ENCODE results near the gene SEMA7A. TPM values are rescaled to one million over a fixed set of nuclear protein-coding genes. Genes with fewer than 3 reads are reported as not detected.

Gene SEMA7A
- total and polyA plus RNA-seq, 9 of the 15 experiments (the other 6 are each of a cell fraction or from before 2014, with no cell fraction given) = 0.04 to 8.2 (median 5.4) TPM; not detected in 1

GRCh38 chr15:74428970-74429780 lies 4.6 kb downstream of the SEMA7A start:
- WGBS (ENCODE audit: insufficient coverage, low coverage, missing lambda C conversion rate) = 80% methylated on average over 13 of the region's 14 CpGs
- FAIRE-seq (no peak), ATAC-seq (no peak)

More at GRCh38 chr15:74428970-74429780, 4.6 kb downstream of the SEMA7A start:
- H3K27me3 ChIP-seq (ENCODE audit: control insufficient read depth in 2 of 2, insufficient read depth in 2 of 2, low read length in 2 of 2) = no peaks in the 10 kb centered on the region
- H3K36me3 ChIP-seq (ENCODE audit: control insufficient read depth, insufficient read depth, low read length) = peaks cover 42% of the 10 kb centered on the region
- intact Hi-C loops (cut with micrococcal nuclease) (no loop called here), in situ Hi-C loops (cut with MboI) (no loop called here)
- H3K79me2 ChIP-seq (ENCODE audit: control insufficient read depth, insufficient read depth, low read length) = peaks cover 97% of the 10 kb centered on the region
- no peaks in the 10 kb centered on the region for H3K9me1 ChIP-seq (ENCODE audit: control insufficient read depth, insufficient read depth, low read length)
- TF ChIP-seq, protein P1, sequence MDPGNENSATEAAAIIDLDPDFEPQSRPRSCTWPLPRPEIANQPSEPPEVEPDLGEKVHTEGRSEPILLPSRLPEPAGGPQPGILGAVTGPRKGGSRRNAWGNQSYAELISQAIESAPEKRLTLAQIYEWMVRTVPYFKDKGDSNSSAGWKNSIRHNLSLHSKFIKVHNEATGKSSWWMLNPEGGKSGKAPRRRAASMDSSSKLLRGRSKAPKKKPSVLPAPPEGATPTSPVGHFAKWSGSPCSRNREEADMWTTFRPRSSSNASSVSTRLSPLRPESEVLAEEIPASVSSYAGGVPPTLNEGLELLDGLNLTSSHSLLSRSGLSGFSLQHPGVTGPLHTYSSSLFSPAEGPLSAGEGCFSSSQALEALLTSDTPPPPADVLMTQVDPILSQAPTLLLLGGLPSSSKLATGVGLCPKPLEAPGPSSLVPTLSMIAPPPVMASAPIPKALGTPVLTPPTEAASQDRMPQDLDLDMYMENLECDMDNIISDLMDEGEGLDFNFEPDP (CRISPR knock-in tag; IDR thresholded peaks at IDR 0.05) = no peak
- peak; percentile 43; the same call in 1 of the 2 replicates for TF ChIP-seq SPI1 (IDR thresholded peaks at IDR 0.05; ENCODE audit: borderline replicate concordance, low read depth, low read length)
- no peak overlapping the region for H3K4me3 ChIP-seq
- no peak overlapping the region for H2AFZ ChIP-seq (ENCODE audit: low read depth, low read length)
- H3K9ac ChIP-seq (ENCODE audit: insufficient read depth in 1 of 2, low read depth in 2 of 2, low read length in 2 of 2) = peak overlapping the region; percentile 16 to 86; a peak in 2 of 4 replicates
- no peak for DNase-seq (ENCODE audit: extremely low read depth in 1 of 4, low spot score in 3 of 4)
- ChIA-PET CTCF (ENCODE audit: low intra/inter-chr PET ratio) (interaction anchor here (0.9 kb wide), 1 partner anchor 10 kb away, joined by 3 read pairs; no protein-coding TSS in a partner anchor), POLR2A (interaction anchor here (0.7 to 1.2 kb wide), 3 partner anchors 14 to 51 kb away, joined by 3 to 4 read pairs (median 3); no protein-coding TSS in a partner anchor)
- H3K4me2 ChIP-seq (ENCODE audit: insufficient read depth, low read length) = peak overlapping the region; percentile 34
- no TSS peak for BruUV-seq (replicated peaks)
- H4K20me1 ChIP-seq (replicated peaks; ENCODE audit: control insufficient read depth, insufficient read depth, low read length) = peaks cover 43% of the 10 kb centered on the region
- peak overlapping the region; percentile 40; the same call in 1 of the 3 replicates for H3K27ac ChIP-seq (ENCODE audit: extremely low read depth, low read depth, low read length)
- H3K4me1 ChIP-seq (replicated peaks in 1 of 2; ENCODE audit: control insufficient read depth in 2 of 2, insufficient read depth in 2 of 2, low read length in 2 of 2) = peaks cover 68 to 83% of the 10 kb centered on the region in 2 experiments
- no peaks in the 10 kb centered on the region for H3K9me3 ChIP-seq (replicated peaks; ENCODE audit: control insufficient read depth, insufficient read depth, low read depth, low read length)

All from K562 (cell line).